GM19035 (cell line): ENCODE results near the gene S100A9.
"Not testable (repeated sequence)": the region's sequence is repeated elsewhere in the genome, so short reads cannot be mapped to it uniquely, and the experiment has no call there.

ENCODE experiments used
- ATAC-seq: cut with Tn5 transposase; IDR thresholded peaks from one replicate; pipeline ENCODE4 v1.9.1; 2021; ENCODE audit not compliant: unreplicated experiment

The S100A9 gene

GRCh38 chr1:153404768-153405167 lies 47.1 kb downstream of the S100A9 start:
- no peak for ATAC-seq

- not testable (repeated sequence) for ATAC-seq
Measured at GRCh38 chr1:153405825-153406599, 48.4 kb downstream of the S100A9 start.

- ATAC-seq, result not testable (repeated sequence)
Measured at GRCh38 chr1:153407274-153407673, 49.6 kb downstream of the S100A9 start.
